Naive thymus-derived CD4-positive, alpha-beta T cell (primary cell): Measurements from ENCODE around the gene TMEM239. TPM values are rescaled to one million over a fixed set of nuclear protein-coding genes. Genes with fewer than 3 reads are reported as not detected.

Experiments used
- ATAC-seq: fragments of 150-1000 bp; cut with Tn5 transposase; 2 replicates; pipeline ENCODE4 v1.10.0; 2021; ENCODE audit warnings: mild to moderate bottlenecking, moderate library complexity
- CTCF ChIA-PET: fragments of 350-600 bp; sonication (Branson Sonifier 250); formaldehyde crosslinking; loops from one replicate; lab custom pipeline; 2021; ENCODE audit warnings: antibody characterized with exemption; lab: Charles Lee
- POLR2A ChIA-PET: fragments of 350-600 bp; sonication (Branson Sonifier 250); formaldehyde crosslinking; loops from one replicate; lab custom pipeline; 2021; ENCODE audit warnings: antibody characterized with exemption, inconsistent platforms; lab: Charles Lee
- DNase-seq, 9 donors: peaks; one replicate each; pipeline versions ENCODE4 v3.0.0 to v3.0.0-alpha.2; 2020 to 2022; ENCODE audit warnings: mixed read lengths in 1 of 9
- H3K27ac ChIP-seq: one replicate; pipeline ENCODE4 v1.7.0; 2013; ENCODE audit warnings: mild to moderate bottlenecking, low read depth, low read length, moderate library complexity
- H3K27me3 ChIP-seq, 2 donors: one replicate each; pipeline ENCODE4 v1.7.0; 2013; ENCODE audit warnings: low read length in 2 of 2, mild to moderate bottlenecking in 2 of 2, moderate library complexity in 2 of 2; ENCODE audit not compliant: control insufficient read depth in 2 of 2, insufficient read depth in 2 of 2
- H3K36me3 ChIP-seq, 3 experiments: 1 replicate in 2 of 3; 2 replicates in 1 of 3; pipeline ENCODE4 v1.7.0; 2013; ENCODE audit warnings: low read length in 3 of 3, mild to moderate bottlenecking in 3 of 3, moderate library complexity in 1 of 3; ENCODE audit not compliant: insufficient read depth in 3 of 3, control insufficient read depth in 2 of 3
- H3K4me1 ChIP-seq, 2 donors: one replicate each; pipeline ENCODE4 v1.7.0; 2013; ENCODE audit warnings: low read length in 2 of 2, mild to moderate bottlenecking in 2 of 2, moderate library complexity in 1 of 2; ENCODE audit not compliant: control insufficient read depth in 2 of 2, insufficient read depth in 2 of 2
- H3K4me3 ChIP-seq: 2 replicates; pipeline ENCODE4 v1.7.0; 2013; ENCODE audit warnings: mild to moderate bottlenecking, low read length
- H3K9me3 ChIP-seq, 3 experiments: 1 replicate in 2 of 3; 2 replicates in 1 of 3; pipeline ENCODE4 v1.7.0; 2013; ENCODE audit warnings: low read length in 3 of 3; ENCODE audit not compliant: control insufficient read depth in 2 of 3
- H3K27ac Mint-ChIP-seq, 9 donors: one replicate each; pipeline ENCODE4 v1.8.0; 2020 to 2022; ENCODE audit warnings: mixed read lengths in 9 of 9, mild to moderate bottlenecking in 8 of 9, moderate library complexity in 5 of 9, inconsistent platforms in 2 of 9
- H3K27me3 Mint-ChIP-seq, 5 donors: one replicate each; pipeline ENCODE4 v1.8.0; 2021 to 2022; ENCODE audit warnings: mixed read lengths in 5 of 5, mild to moderate bottlenecking in 1 of 5
- H3K36me3 Mint-ChIP-seq, 5 donors: one replicate each; pipeline ENCODE4 v1.8.0; 2020 to 2022; ENCODE audit warnings: mixed read lengths in 5 of 5, mild to moderate bottlenecking in 3 of 5, inconsistent platforms in 1 of 5
- H3K4me1 Mint-ChIP-seq, 7 donors: one replicate each; pipeline ENCODE4 v1.8.0; 2020 to 2022; ENCODE audit warnings: mixed read lengths in 7 of 7, mild to moderate bottlenecking in 3 of 7, inconsistent platforms in 1 of 7
- H3K4me3 Mint-ChIP-seq, 10 donors: one replicate each; pipeline ENCODE4 v1.8.0; 2020 to 2022; ENCODE audit warnings: mild to moderate bottlenecking in 10 of 10, mixed read lengths in 10 of 10, moderate library complexity in 6 of 10, inconsistent platforms in 2 of 10
- H3K9me3 Mint-ChIP-seq, 11 donors: one replicate each; pipeline ENCODE4 v1.8.0; 2020 to 2022; ENCODE audit warnings: mixed read lengths in 11 of 11, mild to moderate bottlenecking in 4 of 11, inconsistent platforms in 1 of 11, moderate library complexity in 1 of 11
- intact Hi-C, 2 donors: fragments of 100-400 bp; cut with micrococcal nuclease; formaldehyde crosslinking; loops; one replicate each; pipeline ENCODE4 v1.15.1; 2023
- polyA plus RNA-seq, 2 donors: library from polyadenylated mRNA; unstranded; fragments of 300-500 nt; fragmentation: Illumina TruSeq; gene quantifications; one replicate each; pipeline ENCODE4 v1.2.3, GENCODE V29; 2021
- total RNA-seq, 6 experiments: library from RNA in 5 of 6; stranded (reverse) in 5 of 6; gene quantifications; 1 replicate in 5 of 6; 2 replicates in 1 of 6; pipeline ENCODE4 v1.2.3 and lab custom pipeline; 2021 to 2026

The TMEM239 gene
- total and polyA plus RNA-seq, 7 experiments from 2014 or later: not detected

GRCh38 chr20:2799271-2799670 lies 16.9 kb upstream of the TMEM239 start:
- POLR2A ChIA-PET: interaction anchor here (0.8 kb wide), 1 partner anchor 42 kb away, joined by 3 read pairs; no protein-coding TSS in a partner anchor
- Histone ChIP-seq H3K27ac (no peak overlapping the region), H3K36me3 (no peaks in the 10 kb centered on the region), H3K4me1 (peaks cover 0 to 7% of the 10 kb centered on the region in 2 donors), H3K9me3 (no peaks in the 10 kb centered on the region), H3K27me3 (peaks cover 0 to 12% of the 10 kb centered on the region in 2 donors), H3K4me3 (no peak overlapping the region)
- H3K4me1 Mint-ChIP-seq: peaks cover 19 to 29% (median 25%) of the 10 kb centered on the region in 7 donors
- peak overlapping the region; percentile 86 to 99 (median 90) for H3K4me3 Mint-ChIP-seq
- no peak for ATAC-seq
- DNase-seq: no peak
- intact Hi-C loops: no loop called here
- peak overlapping the region in 1 of 9 donors; percentile 3 for H3K27ac Mint-ChIP-seq
- peaks cover 52 to 62% (median 57%) of the 10 kb centered on the region in 5 donors for H3K27me3 Mint-ChIP-seq
- CTCF ChIA-PET: interaction anchor here (1.3 kb wide), 1 partner anchor 9 kb away, joined by 3 read pairs; no protein-coding TSS in a partner anchor
- H3K36me3 Mint-ChIP-seq: peaks cover 0 to 9% (median 4%) of the 10 kb centered on the region in 5 donors
- H3K9me3 Mint-ChIP-seq: peaks cover 0 to 4% (median 0%) of the 10 kb centered on the region in 11 donors

- Mint-ChIP-seq H3K9me3 (peaks cover 0 to 4% (median 0%) of the 10 kb centered on the region in 11 donors), H3K27ac (peak overlapping the region in 3 of 9 donors; percentile 34 to 69 (median 55)), H3K4me3 (peak overlapping the region; percentile 86 to 99 (median 90)), H3K4me1 (peaks cover 19 to 29% (median 25%) of the 10 kb centered on the region in 7 donors), H3K36me3 (peaks cover 0 to 9% (median 4%) of the 10 kb centered on the region in 5 donors), H3K27me3 (peaks cover 53 to 66% (median 60%) of the 10 kb centered on the region in 5 donors)
- Histone ChIP-seq H3K27ac (no peak overlapping the region), H3K27me3 (peaks cover 0 to 12% of the 10 kb centered on the region in 2 donors), H3K4me1 (peaks cover 0 to 7% of the 10 kb centered on the region in 2 donors), H3K4me3 (peak overlapping the region; percentile 55), H3K9me3 (no peaks in the 10 kb centered on the region), H3K36me3 (no peaks in the 10 kb centered on the region)
- ChIA-PET CTCF (interaction anchor here (1.3 kb wide), 1 partner anchor 9 kb away, joined by 3 read pairs; no protein-coding TSS in a partner anchor), POLR2A (interaction anchor here (0.8 to 1.3 kb wide), 3 partner anchors 41 to 89 kb away, joined by 3 read pairs; no protein-coding TSS in a partner anchor)
- DNase-seq (peak in 1 of 9 donors; percentile 12), ATAC-seq (no peak)
- intact Hi-C loops: loop anchor here in 1 of 2 donors (2.0 kb wide), 1 partner anchor 41 kb away; the partner anchor contains the start of genes PCED1A and VPS16
Observed at GRCh38 chr20:2799688-2800520, 16.3 kb upstream of the TMEM239 start.

- Histone ChIP-seq H3K27me3 (peaks cover 0 to 12% of the 10 kb centered on the region in 2 donors), H3K27ac (no peak within 1 kb of the TSS), H3K4me3 (peak within 1 kb of the TSS; percentile 55), H3K9me3 (no peaks in the 10 kb centered on the region), H3K36me3 (no peaks in the 10 kb centered on the region), H3K4me1 (peaks cover 0 to 7% of the 10 kb centered on the region in 2 donors)
- CTCF ChIA-PET: no interaction called here
- Mint-ChIP-seq H3K27ac (peak within 1 kb of the TSS in 3 of 9 donors; percentile 34 to 69 (median 55)), H3K4me1 (peaks cover 19 to 29% (median 25%) of the 10 kb centered on the region in 7 donors), H3K9me3 (peaks cover 0 to 4% (median 0%) of the 10 kb centered on the region in 11 donors), H3K4me3 (peak within 1 kb of the TSS; percentile 86 to 99 (median 90)), H3K27me3 (peaks cover 55 to 70% (median 65%) of the 10 kb centered on the region in 5 donors), H3K36me3 (peaks cover 0 to 9% (median 4%) of the 10 kb centered on the region in 5 donors)
- POLR2A ChIA-PET: interaction anchor here (1.0 to 1.3 kb wide), 2 partner anchors 72 to 88 kb away, joined by 3 read pairs; no protein-coding TSS in a partner anchor
- ATAC-seq: peak; percentile 61
- no peak for DNase-seq
- intact Hi-C loops: loop anchor here in 1 of 2 donors (2.0 kb wide), 1 partner anchor 40 kb away; the partner anchor contains the start of genes PCED1A and VPS16
Observed at GRCh38 chr20:2800521-2801285, 15.5 kb upstream of the TMEM239 start, which contains the start of gene CPXM1. TSS of gene CPXM1 (minus strand) at chr20:2800627. CDS start at chr20:2800572, 55 bp downstream.

- H3K27me3 ChIP-seq: peaks cover 0 to 12% of the 10 kb centered on the region in 2 donors
Observed at GRCh38 chr20:2801286-2801728, 14.9 kb upstream of the TMEM239 start.

GRCh38 chr20:2804041-2804828 lies 11.9 kb upstream of the TMEM239 start:
- peaks cover 0 to 9% (median 5%) of the 10 kb centered on the region in 5 donors for H3K36me3 Mint-ChIP-seq
- H3K9me3 ChIP-seq: no peaks in the 10 kb centered on the region
- H3K4me3 Mint-ChIP-seq: no peak overlapping the region
- no peaks in the 10 kb centered on the region for H3K36me3 ChIP-seq
- H3K4me1 Mint-ChIP-seq: peaks cover 20 to 24% (median 22%) of the 10 kb centered on the region in 7 donors
- DNase-seq: no peak
- H3K27me3 ChIP-seq: peaks cover 0 to 12% of the 10 kb centered on the region in 2 donors
- POLR2A ChIA-PET: no interaction called here
- peaks cover 59 to 79% (median 69%) of the 10 kb centered on the region in 5 donors for H3K27me3 Mint-ChIP-seq
- ATAC-seq: no peak
- intact Hi-C loops: no loop called here
- H3K9me3 Mint-ChIP-seq: peaks cover 0 to 4% (median 0%) of the 10 kb centered on the region in 11 donors
- H3K27ac Mint-ChIP-seq: no peak overlapping the region
- H3K4me1 ChIP-seq: peaks cover 0 to 7% of the 10 kb centered on the region in 2 donors
- H3K27ac ChIP-seq: no peak overlapping the region
- CTCF ChIA-PET: no interaction called here
- H3K4me3 ChIP-seq: no peak overlapping the region

More at GRCh38 chr20:2801286-2801728, 14.9 kb upstream of the TMEM239 start:
- Mint-ChIP-seq H3K9me3 (peaks cover 0 to 4% (median 0%) of the 10 kb centered on the region in 11 donors), H3K36me3 (peaks cover 0 to 9% (median 4%) of the 10 kb centered on the region in 5 donors), H3K27ac (no peak overlapping the region), H3K4me3 (peak overlapping the region; percentile 61 to 99 (median 82)), H3K4me1 (peaks cover 19 to 29% (median 27%) of the 10 kb centered on the region in 7 donors), H3K27me3 (peaks cover 60 to 75% (median 70%) of the 10 kb centered on the region in 5 donors)
- DNase-seq (no peak), ATAC-seq (peak; percentile 6)
- Histone ChIP-seq H3K27ac (no peak overlapping the region), H3K4me3 (no peak overlapping the region), H3K9me3 (no peaks in the 10 kb centered on the region), H3K4me1 (peaks cover 0 to 7% of the 10 kb centered on the region in 2 donors), H3K36me3 (no peaks in the 10 kb centered on the region)
- POLR2A ChIA-PET: interaction anchor here (1.3 kb wide), 1 partner anchor 71 kb away, joined by 3 read pairs; no protein-coding TSS in a partner anchor
- intact Hi-C loops: loop anchor here in 1 of 2 donors (2.0 kb wide), 1 partner anchor 39 kb away; the partner anchor contains the start of genes PCED1A and VPS16
- CTCF ChIA-PET: no interaction called here
